SK-N-SH (cell line): ENCODE data around the gene TRPV3. TPM values are rescaled to one million over a fixed set of nuclear protein-coding genes. Genes with fewer than 3 reads are reported as not detected.

Experiments used
- CTCF ChIA-PET: fragments of 300-600, 350-600 bp; formaldehyde crosslinking; extraction: SDS; loops from one replicate; lab custom pipeline; 2021; lab: Yijun Ruan, JAX
- POLR2A ChIA-PET: fragments of 350-600 bp; sonication (Branson Sonifier 250); formaldehyde crosslinking; extraction: SDS; loops from one replicate; lab custom pipeline; 2020; ENCODE audit warnings: antibody characterized with exemption, inconsistent platforms; lab: Yijun Ruan, JAX
- DNase-seq: peaks from one replicate; pipeline ENCODE4 v3.0.0; 2012
- H2AFZ ChIP-seq: fragments of 200-600 bp; sonication (generic); 2 replicates; pipeline ENCODE4 v1.8.1; 2016; ENCODE audit warnings: antibody characterized with exemption, mild to moderate bottlenecking, low read depth
- H3F3A ChIP-seq: fragments of 200-600 bp; sonication (generic); replicated peaks from 2 replicates; pipeline ENCODE3; 2016; ENCODE audit warnings: antibody characterized with exemption, mild to moderate bottlenecking; ENCODE audit not compliant: insufficient read depth
- H3K27ac ChIP-seq, 2 experiments: fragments of 200-500 bp in 1 of 2; fragments of 200-600 bp in 1 of 2; sonication (Bioruptor generic) in 1 of 2; sonication (generic), shearing (Covaris generic) in 1 of 2; 2 replicates each; pipeline versions ENCODE4 v1.5.1 to v1.6.1; 2014 to 2016; ENCODE audit warnings: low read depth in 2 of 2, inconsistent platforms in 1 of 2, low read length in 1 of 2, mild to moderate bottlenecking in 1 of 2, mixed read lengths in 1 of 2
- H3K27me3 ChIP-seq: fragments of 200-600 bp; sonication (generic), shearing (Covaris generic); 2 replicates; pipeline ENCODE4 v1.6.1; 2016; ENCODE audit warnings: mixed run types; ENCODE audit not compliant: insufficient read depth
- H3K36me3 ChIP-seq, 2 experiments: fragments of 200-500 bp in 1 of 2; fragments of 200-600 bp in 1 of 2; sonication (Bioruptor generic) in 1 of 2; sonication (generic) in 1 of 2; replicated peaks in 1 of 2; 2 replicates each; pipeline versions ENCODE3 to v1.5.1; 2014 to 2016; ENCODE audit warnings: low read length in 1 of 2, mild to moderate bottlenecking in 1 of 2; ENCODE audit not compliant: insufficient read depth in 2 of 2, control insufficient read depth in 1 of 2
- H3K4me1 ChIP-seq, 2 experiments: fragments of 200-500 bp in 1 of 2; fragments of 200-600 bp in 1 of 2; sonication (Bioruptor generic) in 1 of 2; sonication (generic), shearing (Covaris generic) in 1 of 2; 2 replicates each; pipeline versions ENCODE4 v1.5.1 to v1.6.1; 2014 to 2016; ENCODE audit warnings: low read depth in 1 of 2, low read length in 1 of 2, mixed run types in 1 of 2; ENCODE audit not compliant: insufficient read depth in 2 of 2, control insufficient read depth in 1 of 2
- H3K4me2 ChIP-seq: fragments of 200-600 bp; sonication (generic), shearing (Covaris generic); 2 replicates; pipeline ENCODE4 v1.6.1; 2017; ENCODE audit warnings: mixed run types
- H3K4me3 ChIP-seq, 2 experiments: fragments of 200-500 bp in 1 of 2; fragments of 200-600 bp in 1 of 2; sonication (Bioruptor generic) in 1 of 2; sonication (generic), shearing (Covaris generic) in 1 of 2; 2 replicates each; pipeline versions ENCODE4 v1.5.1 to v1.8.1; 2014 to 2016; ENCODE audit warnings: low read depth in 2 of 2, inconsistent platforms in 1 of 2, low read length in 1 of 2, mild to moderate bottlenecking in 1 of 2, mixed read lengths in 1 of 2, moderate library complexity in 1 of 2
- H3K79me2 ChIP-seq: fragments of 200-600 bp; sonication (generic); 2 replicates; pipeline ENCODE4 v1.8.1; 2017; ENCODE audit warnings: mild to moderate bottlenecking; ENCODE audit not compliant: insufficient read depth
- H3K9ac ChIP-seq: fragments of 200-600 bp; sonication (generic); 2 replicates; pipeline ENCODE4 v1.6.1; 2017; ENCODE audit warnings: mixed run types
- H3K9me2 ChIP-seq: fragments of 200-600 bp; sonication (generic); 2 replicates; pipeline ENCODE4 v1.6.1; 2017; ENCODE audit warnings: mixed run types
- H3K9me3 ChIP-seq: fragments of 200-600 bp; sonication (generic); 2 replicates; pipeline ENCODE4 v1.6.1; 2017; ENCODE audit warnings: mixed run types, mild to moderate bottlenecking, moderate library complexity
- H4K20me1 ChIP-seq: fragments of 200-600 bp; sonication (generic); 2 replicates; pipeline ENCODE4 v1.6.1; 2017; ENCODE audit warnings: mild to moderate bottlenecking, mixed run types; ENCODE audit not compliant: insufficient read depth
- CHD2 ChIP-seq: fragments of 150-350 bp; IDR thresholded peaks from 2 replicates; pipeline ENCODE4 v1.6.1; 2018; ENCODE audit warnings: low read length; ENCODE audit not compliant: partially characterized antibody
- ELF1 ChIP-seq: IDR thresholded peaks from 2 replicates; pipeline ENCODE4 v1.4.0; 2012
- EZH2phosphoT487 ChIP-seq: fragments of 200-600 bp; sonication (generic); IDR thresholded peaks from 2 replicates; pipeline ENCODE4 v1.6.1; 2017; ENCODE audit warnings: low read depth, mixed run types, mild to moderate bottlenecking, antibody characterized with exemption, moderate library complexity, borderline replicate concordance
- GABPA ChIP-seq: IDR thresholded peaks from 2 replicates; pipeline ENCODE4 v1.4.0; 2012; ENCODE audit warnings: low read depth, mild to moderate bottlenecking
- GATA2 ChIP-seq: sonication (generic); formaldehyde crosslinking; IDR thresholded peaks from 2 replicates; pipeline ENCODE4 v1.5.0; 2020; ENCODE audit warnings: mild to moderate bottlenecking, missing genetic modification reagents
- MEF2A ChIP-seq: IDR thresholded peaks from 2 replicates; pipeline ENCODE4 v1.4.0; 2012; ENCODE audit warnings: low read depth, borderline replicate concordance
- MXI1 ChIP-seq: IDR thresholded peaks from 2 replicates; pipeline ENCODE4 v1.6.1; 2012; ENCODE audit warnings: mild to moderate bottlenecking, low read depth, low read length, improper control_type of control experiment
- PBX3 ChIP-seq: IDR thresholded peaks from 2 replicates; pipeline ENCODE4; 2012
- POLR2AphosphoS5 ChIP-seq: IDR thresholded peaks from 2 replicates; pipeline ENCODE4 v1.6.1; 2012; ENCODE audit warnings: low read depth, low read length
- RXRA ChIP-seq: IDR thresholded peaks from 2 replicates; pipeline ENCODE4 v1.4.0; 2012; ENCODE audit warnings: low read depth, mild to moderate bottlenecking, borderline replicate concordance
- TAF1 ChIP-seq: IDR thresholded peaks from 2 replicates; pipeline ENCODE4 v1.6.1; 2012; ENCODE audit warnings: low read depth, mild to moderate bottlenecking, low read length, moderate library complexity, borderline replicate concordance
- USF2 ChIP-seq: fragments of 150-350 bp; IDR thresholded peaks from 2 replicates; pipeline ENCODE4 v1.6.1; 2017; ENCODE audit warnings: antibody characterized with exemption, low read length, low read depth, borderline replicate concordance
- YY1 ChIP-seq: IDR thresholded peaks from 2 replicates; pipeline ENCODE4 v1.4.0; 2012; ENCODE audit warnings: low read depth, mild to moderate bottlenecking
- WGBS: methylation state at CpG from one replicate; pipeline ENCODE4 v1.1.6; 2017; ENCODE audit warnings: low lambda C conversion rate; 5-methylcytosine and 5-hydroxymethylcytosine counted together
- polyA plus RNA-seq, 3 experiments: library from polyadenylated mRNA; depleted of rRNA; stranded (reverse); fragments of >200 nt; gene quantifications; 2 replicates each; pipeline ENCODE4 v1.2.3, GENCODE V29; 2012

Gene TRPV3
- polyA plus RNA-seq, 1 of the 3 experiments (the other 2 are of a cell fraction), result 0.28 TPM

- Histone ChIP-seq H3K9me3 (no peaks in the 10 kb centered on the region), H3K4me3 (no peak overlapping the region), H3K4me1 (no peaks in the 10 kb centered on the region), H3K79me2 (no peaks in the 10 kb centered on the region), H3K36me3 (no peaks in the 10 kb centered on the region), H2AFZ (no peak overlapping the region), H3K9me2 (no peaks in the 10 kb centered on the region), H3K27ac (no peak overlapping the region), H3K27me3 (peaks cover 21% of the 10 kb centered on the region), H3K4me2 (no peak overlapping the region), H3F3A (no peaks in the 10 kb centered on the region), H3K9ac (no peak overlapping the region), H4K20me1 (no peaks in the 10 kb centered on the region)
- 5% methylated on average over 1 of the region's 1 CpG for WGBS
- CTCF ChIA-PET, result no interaction called here
- POLR2A ChIA-PET, result no interaction called here
- no peak for DNase-seq
- TF ChIP-seq POLR2AphosphoS5 (no peak), ELF1 (no peak), CHD2 (no peak)
These were observed 54.3 kb downstream of the TRPV3 start for GRCh38 chr17:3503285-3503684.

- H3K4me2 ChIP-seq, result no peak overlapping the region
- ChIA-PET CTCF (no interaction called here), POLR2A (no interaction called here)
- H3K36me3 ChIP-seq, result no peaks in the 10 kb centered on the region
- no peak for DNase-seq
- no peak overlapping the region for H3K9ac ChIP-seq
- peaks cover 25% of the 10 kb centered on the region for H3K27me3 ChIP-seq
- no peaks in the 10 kb centered on the region for H3K9me3 ChIP-seq
- no peaks in the 10 kb centered on the region for H3K9me2 ChIP-seq
- no peaks in the 10 kb centered on the region for H3K79me2 ChIP-seq
- H2AFZ ChIP-seq, result no peak overlapping the region
- H3F3A ChIP-seq, result no peaks in the 10 kb centered on the region
- no peaks in the 10 kb centered on the region for H4K20me1 ChIP-seq
- H3K4me3 ChIP-seq, result no peak overlapping the region
- TF ChIP-seq YY1, result no peak
- TF ChIP-seq RXRA, result no peak
- TF ChIP-seq GABPA, result no peak
- TF ChIP-seq GATA2 (CRISPR knock-in tag), result no peak
- no peak for TF ChIP-seq EZH2phosphoT487
- TF ChIP-seq ELF1, result no peak
- TF ChIP-seq TAF1, result no peak
- TF ChIP-seq MXI1, result no peak
- no peak for TF ChIP-seq USF2
- TF ChIP-seq POLR2AphosphoS5, result no peak
- TF ChIP-seq MEF2A, result no peak
- TF ChIP-seq PBX3, result no peak
- H3K4me1 ChIP-seq, result no peaks in the 10 kb centered on the region
- H3K27ac ChIP-seq, result no peak overlapping the region
- 10% methylated on average over 5 of the region's 5 CpGs for WGBS
These were observed 55.1 kb downstream of the TRPV3 start for GRCh38 chr17:3502466-3502865.
